ENCODE measurements around the gene PTPRM. TPM values are rescaled to one million over a fixed set of nuclear protein-coding genes. Genes with fewer than 3 reads are reported as not detected.

PTPRM gene
- total RNA-seq, 1 experiment from 2014 or later = 45.6 TPM

- Histone ChIP-seq H3K27ac (ENCODE audit: low read length) (no peak overlapping the region), H3K4me1 (ENCODE audit: insufficient read depth, low read length) (no peaks in the 10 kb centered on the region), H3K9me3 (ENCODE audit: low read length) (no peaks in the 10 kb centered on the region), H3F3A (ENCODE audit: low read length, unreplicated experiment) (no peaks in the 10 kb centered on the region), H3K9ac (ENCODE audit: low read length) (no peak overlapping the region), H2AFZ (ENCODE audit: low read length) (no peak overlapping the region), H3K79me2 (ENCODE audit: low read length) (no peaks in the 10 kb centered on the region), H3K4me3 (ENCODE audit: low read length) (no peak overlapping the region), H3K27me3 (ENCODE audit: low read length) (no peaks in the 10 kb centered on the region), H4K20me1 (ENCODE audit: low read length) (no peaks in the 10 kb centered on the region), H3K36me3 (ENCODE audit: low read depth, low read length) (no peaks in the 10 kb centered on the region), H3K4me2 (ENCODE audit: low read length) (no peak overlapping the region), H3K9me2 (replicated peaks; ENCODE audit: low read length) (no peaks in the 10 kb centered on the region)
- no TSS peak for BruUV-seq (replicated peaks)
- TF ChIP-seq CTCF (conservative IDR thresholded peaks at IDR 0.05; ENCODE audit: low read depth, low read length) (no peak), EZH2 (IDR thresholded peaks at IDR 0.05; ENCODE audit: low read length, unreplicated experiment) (no peak), EZH2phosphoT487 (IDR thresholded peaks at IDR 0.05; ENCODE audit: borderline replicate concordance, low read length) (no peak)
- intact Hi-C loops (cut with micrococcal nuclease) = no loop called here
- CTCF ChIA-PET = no interaction called here
- POLR2A ChIA-PET (ENCODE audit: unreplicated experiment) = no interaction called here
- DNase-seq = no peak
- ATAC-seq = no peak
These were observed 111.3 kb downstream of the PTPRM start for GRCh38 chr18:7678389-7678788.

GRCh38 chr18:7678801-7679200 lies 111.7 kb downstream of the PTPRM start:
- H3K9ac ChIP-seq (ENCODE audit: low read length) = no peak overlapping the region
- DNase-seq (no peak), ATAC-seq (no peak)
- H3K79me2 ChIP-seq (ENCODE audit: low read length) = no peaks in the 10 kb centered on the region
- no peak overlapping the region for H3K4me2 ChIP-seq (ENCODE audit: low read length)
- H3K4me3 ChIP-seq (ENCODE audit: low read length) = no peak overlapping the region
- no peak overlapping the region for H3K27ac ChIP-seq (ENCODE audit: low read length)
- H4K20me1 ChIP-seq (ENCODE audit: low read length) = no peaks in the 10 kb centered on the region
- H3K36me3 ChIP-seq (ENCODE audit: low read depth, low read length) = no peaks in the 10 kb centered on the region
- no peaks in the 10 kb centered on the region for H3K9me3 ChIP-seq (ENCODE audit: low read length)
- H3K27me3 ChIP-seq (ENCODE audit: low read length) = no peaks in the 10 kb centered on the region
- POLR2A ChIA-PET (ENCODE audit: unreplicated experiment) = no interaction called here
- intact Hi-C loops (cut with micrococcal nuclease) = no loop called here
- H3F3A ChIP-seq (ENCODE audit: low read length, unreplicated experiment) = no peaks in the 10 kb centered on the region
- H3K4me1 ChIP-seq (ENCODE audit: insufficient read depth, low read length) = no peaks in the 10 kb centered on the region
- no TSS peak for BruUV-seq (replicated peaks)
- no peaks in the 10 kb centered on the region for H3K9me2 ChIP-seq (replicated peaks; ENCODE audit: low read length)
- TF ChIP-seq EZH2 (IDR thresholded peaks at IDR 0.05; ENCODE audit: low read length, unreplicated experiment) (no peak), CTCF (conservative IDR thresholded peaks at IDR 0.05; ENCODE audit: low read depth, low read length) (no peak), EZH2phosphoT487 (IDR thresholded peaks at IDR 0.05; ENCODE audit: borderline replicate concordance, low read length) (no peak)
- no peak overlapping the region for H2AFZ ChIP-seq (ENCODE audit: low read length)
- CTCF ChIA-PET = no interaction called here

GRCh38 chr18:7681298-7681697 lies 114.2 kb downstream of the PTPRM start:
- H3K27me3 ChIP-seq (ENCODE audit: low read length) = no peaks in the 10 kb centered on the region
- DNase-seq (no peak), ATAC-seq (no peak)
- ChIA-PET POLR2A (ENCODE audit: unreplicated experiment) (no interaction called here), CTCF (no interaction called here)
- TF ChIP-seq CTCF (conservative IDR thresholded peaks at IDR 0.05; ENCODE audit: low read depth, low read length) (no peak), EZH2phosphoT487 (IDR thresholded peaks at IDR 0.05; ENCODE audit: borderline replicate concordance, low read length) (no peak), EZH2 (IDR thresholded peaks at IDR 0.05; ENCODE audit: low read length, unreplicated experiment) (no peak)
- H2AFZ ChIP-seq (ENCODE audit: low read length) = no peak overlapping the region
- H3K9ac ChIP-seq (ENCODE audit: low read length) = no peak overlapping the region
- no peaks in the 10 kb centered on the region for H3K79me2 ChIP-seq (ENCODE audit: low read length)
- no peaks in the 10 kb centered on the region for H3K9me2 ChIP-seq (replicated peaks; ENCODE audit: low read length)
- no peaks in the 10 kb centered on the region for H3K36me3 ChIP-seq (ENCODE audit: low read depth, low read length)
- intact Hi-C loops (cut with micrococcal nuclease) = no loop called here
- H4K20me1 ChIP-seq (ENCODE audit: low read length) = no peaks in the 10 kb centered on the region
- no peaks in the 10 kb centered on the region for H3K4me1 ChIP-seq (ENCODE audit: insufficient read depth, low read length)
- H3K27ac ChIP-seq (ENCODE audit: low read length) = no peak overlapping the region
- BruUV-seq (replicated peaks) = no TSS peak
- H3F3A ChIP-seq (ENCODE audit: low read length, unreplicated experiment) = no peaks in the 10 kb centered on the region
- H3K9me3 ChIP-seq (ENCODE audit: low read length) = no peaks in the 10 kb centered on the region
- no peak overlapping the region for H3K4me2 ChIP-seq (ENCODE audit: low read length)
- no peak overlapping the region for H3K4me3 ChIP-seq (ENCODE audit: low read length)
